ENCODE results near the gene SEMA3D.

The SEMA3D gene

DNA sequence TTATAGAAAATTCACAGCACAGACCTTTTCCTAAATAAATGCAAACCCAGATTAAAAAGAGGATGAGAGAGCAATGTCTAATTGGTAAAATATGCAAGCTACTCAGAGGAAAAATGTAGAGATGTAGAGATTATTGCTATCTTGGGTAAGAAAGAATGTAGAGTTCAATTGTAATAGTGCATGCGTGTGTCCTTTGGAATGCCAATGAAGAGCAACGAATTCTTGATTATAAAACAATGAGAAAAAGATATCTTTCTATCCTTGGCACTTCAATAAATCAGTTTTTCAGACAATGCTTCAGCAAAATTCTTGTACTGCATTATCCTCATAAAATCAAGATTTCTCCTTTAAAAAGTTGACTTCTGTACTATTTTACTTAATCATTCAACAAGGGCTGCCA lies 50.9 kb downstream of the SEMA3D start:
- H3K4me3 ChIP-seq (ENCODE audit: low read depth, low read length) = no peak overlapping the region
- TF ChIP-seq, protein P1, sequence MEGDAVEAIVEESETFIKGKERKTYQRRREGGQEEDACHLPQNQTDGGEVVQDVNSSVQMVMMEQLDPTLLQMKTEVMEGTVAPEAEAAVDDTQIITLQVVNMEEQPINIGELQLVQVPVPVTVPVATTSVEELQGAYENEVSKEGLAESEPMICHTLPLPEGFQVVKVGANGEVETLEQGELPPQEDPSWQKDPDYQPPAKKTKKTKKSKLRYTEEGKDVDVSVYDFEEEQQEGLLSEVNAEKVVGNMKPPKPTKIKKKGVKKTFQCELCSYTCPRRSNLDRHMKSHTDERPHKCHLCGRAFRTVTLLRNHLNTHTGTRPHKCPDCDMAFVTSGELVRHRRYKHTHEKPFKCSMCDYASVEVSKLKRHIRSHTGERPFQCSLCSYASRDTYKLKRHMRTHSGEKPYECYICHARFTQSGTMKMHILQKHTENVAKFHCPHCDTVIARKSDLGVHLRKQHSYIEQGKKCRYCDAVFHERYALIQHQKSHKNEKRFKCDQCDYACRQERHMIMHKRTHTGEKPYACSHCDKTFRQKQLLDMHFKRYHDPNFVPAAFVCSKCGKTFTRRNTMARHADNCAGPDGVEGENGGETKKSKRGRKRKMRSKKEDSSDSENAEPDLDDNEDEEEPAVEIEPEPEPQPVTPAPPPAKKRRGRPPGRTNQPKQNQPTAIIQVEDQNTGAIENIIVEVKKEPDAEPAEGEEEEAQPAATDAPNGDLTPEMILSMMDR (IDR thresholded peaks at IDR 0.05; ENCODE audit: insufficient read depth, low read depth, low read length, missing control alignments) = no peak
- DNase-seq (ENCODE audit: low read depth) = no peak

DNA sequence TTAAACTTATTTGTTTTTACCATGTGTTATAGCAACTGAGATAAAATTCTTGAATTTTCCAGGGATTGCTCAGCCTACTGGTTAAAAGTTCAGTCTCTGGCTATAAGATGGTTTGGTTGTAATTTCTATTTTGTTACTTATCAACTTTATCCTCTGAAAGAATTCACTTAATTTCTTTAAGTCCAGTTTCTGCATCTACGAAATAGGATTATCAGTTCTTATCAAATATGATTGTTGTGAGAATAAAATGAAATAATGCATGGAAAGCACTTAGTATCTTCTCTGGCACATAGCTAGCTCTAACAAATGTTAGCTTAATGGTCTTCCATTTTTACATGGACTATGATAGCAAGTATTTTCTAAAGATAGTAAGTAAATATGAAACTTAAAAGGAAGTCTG lies 53.3 kb downstream of the SEMA3D start:
- TF ChIP-seq, protein P1 (IDR thresholded peaks at IDR 0.05; ENCODE audit: insufficient read depth, low read depth, low read length, missing control alignments) = no peak
- no peak for DNase-seq (ENCODE audit: low read depth)

DNA sequence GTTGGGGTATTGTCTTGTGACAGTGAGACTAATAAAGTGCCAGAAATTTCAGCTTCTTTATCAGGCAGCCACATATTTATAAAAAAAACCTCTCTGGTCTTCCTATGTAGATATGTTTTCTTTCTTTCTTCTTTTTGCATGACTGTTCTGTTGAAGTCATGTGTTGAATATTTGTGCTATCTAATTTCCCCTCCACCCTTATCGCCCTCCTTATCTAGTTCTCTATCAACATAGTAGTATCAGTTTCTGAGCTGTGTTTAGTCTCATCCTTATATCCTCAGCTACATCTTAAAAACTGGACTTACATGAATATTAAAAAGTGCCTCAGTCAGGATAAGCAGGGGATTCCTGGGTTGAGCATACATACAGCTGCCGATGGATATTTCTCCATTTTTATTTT lies 53.9 kb downstream of the SEMA3D start:
- no peak for DNase-seq (ENCODE audit: low read depth)
- TF ChIP-seq, protein P1 (IDR thresholded peaks at IDR 0.05; ENCODE audit: insufficient read depth, low read depth, low read length, missing control alignments) = no peak
- no peak overlapping the region for H3K4me3 ChIP-seq (ENCODE audit: low read depth, low read length)

More for the DNA sequence above, 53.3 kb downstream of the SEMA3D start:
- H3K4me3 ChIP-seq (ENCODE audit: low read depth, low read length) = no peak overlapping the region

DNA sequence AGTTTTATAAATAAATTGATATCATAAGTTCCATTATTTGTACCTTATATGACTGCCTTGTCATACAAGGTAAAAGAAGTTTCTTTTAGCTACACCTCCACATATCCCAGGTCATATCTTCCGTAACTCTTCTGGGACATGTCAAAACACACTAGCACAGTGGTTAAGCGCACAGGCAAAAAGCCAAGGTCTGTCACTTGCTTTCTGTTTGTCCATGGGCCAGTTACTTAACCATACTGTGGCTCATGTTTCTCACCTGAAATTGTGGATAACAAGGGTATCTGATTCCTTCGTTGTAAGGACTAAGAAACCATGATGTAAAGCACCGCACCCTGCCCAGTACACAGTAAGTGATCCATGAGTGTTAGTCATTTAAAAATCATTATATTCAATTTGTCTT lies 56.2 kb downstream of the SEMA3D start:
- no peak overlapping the region for H3K4me3 ChIP-seq (ENCODE audit: low read depth, low read length)
- DNase-seq (ENCODE audit: low read depth) = no peak
- TF ChIP-seq, protein P1 (IDR thresholded peaks at IDR 0.05; ENCODE audit: insufficient read depth, low read depth, low read length, missing control alignments) = no peak

DNA sequence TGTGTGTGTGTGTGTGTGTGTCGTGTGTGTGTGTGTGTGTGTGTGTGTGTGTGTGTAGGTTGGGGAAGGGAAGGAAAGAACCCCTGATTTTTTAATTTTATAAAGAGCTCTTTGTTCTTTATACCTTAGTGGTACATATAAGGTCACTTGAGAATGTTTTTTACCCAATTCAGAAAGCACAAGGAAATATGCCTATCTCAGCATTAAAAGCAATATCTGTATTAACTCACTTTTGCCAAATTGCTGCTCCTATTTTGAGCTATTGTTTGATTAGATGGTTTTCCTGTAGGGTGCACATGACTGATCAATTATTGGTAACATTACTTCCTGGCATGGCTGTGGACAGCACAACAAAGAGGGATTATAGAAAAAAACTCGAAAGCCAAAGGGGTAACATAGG lies 60.5 kb downstream of the SEMA3D start:
- DNase-seq (ENCODE audit: low read depth) = no peak
- TF ChIP-seq, protein P1 (IDR thresholded peaks at IDR 0.05; ENCODE audit: insufficient read depth, low read depth, low read length, missing control alignments) = no peak
- no peak overlapping the region for H3K4me3 ChIP-seq (ENCODE audit: low read depth, low read length)

DNA sequence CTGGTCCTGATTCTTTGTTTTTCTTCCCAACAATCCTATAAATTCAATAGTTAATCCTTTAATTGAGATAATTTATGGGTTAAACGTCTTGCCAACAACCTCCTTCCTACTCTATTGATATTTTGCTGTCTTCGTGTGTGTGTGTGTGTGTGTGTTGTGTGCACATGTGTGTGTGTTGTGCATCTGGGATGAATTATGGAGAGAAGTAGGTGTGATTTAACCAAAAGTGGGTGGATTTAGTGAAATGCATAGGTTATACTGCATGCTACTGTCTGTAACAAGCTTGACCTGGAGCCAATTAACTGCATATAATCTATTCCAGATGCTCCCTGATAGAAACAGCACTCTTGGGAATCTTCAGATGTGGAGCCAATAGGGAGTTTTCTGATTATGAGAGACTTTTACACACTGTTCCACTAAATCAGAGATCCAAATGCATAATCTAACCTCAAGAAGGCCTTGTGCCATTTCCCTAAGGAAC lies 61.2 kb downstream of the SEMA3D start:
- DNase-seq (ENCODE audit: low read depth) = no peak
- TF ChIP-seq, protein P1 (IDR thresholded peaks at IDR 0.05; ENCODE audit: insufficient read depth, low read depth, low read length, missing control alignments) = no peak
- no peak overlapping the region for H3K4me3 ChIP-seq (ENCODE audit: low read depth, low read length)

DNA sequence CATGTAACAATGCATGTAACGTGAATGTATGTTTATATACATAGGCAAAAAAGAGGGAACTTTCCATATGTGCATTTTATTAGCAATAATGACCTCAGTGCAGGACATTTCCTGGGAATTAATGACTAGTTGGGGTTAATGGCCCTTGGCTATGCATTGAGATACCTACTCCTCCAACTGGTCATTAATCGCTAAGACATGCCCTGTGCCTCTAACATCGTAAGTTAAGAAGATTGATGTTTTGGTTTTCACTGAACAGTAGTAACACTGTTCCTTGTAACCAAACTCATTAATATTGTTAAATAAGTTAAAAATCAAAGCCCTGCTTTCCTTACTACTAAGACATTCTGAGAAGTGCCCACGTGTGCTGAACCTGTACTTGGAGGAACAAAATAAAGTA lies 61.7 kb downstream of the SEMA3D start:
- TF ChIP-seq, protein P1 (IDR thresholded peaks at IDR 0.05; ENCODE audit: insufficient read depth, low read depth, low read length, missing control alignments) = no peak
- no peak for DNase-seq (ENCODE audit: low read depth)
- no peak overlapping the region for H3K4me3 ChIP-seq (ENCODE audit: low read depth, low read length)

Data from GM12865 (cell line).